Neuronal stem cell (in vitro differentiated cells): Measurements from ENCODE around the gene FSTL4.

Experiments
- DNase-seq: peaks from one replicate; pipeline ENCODE4 v3.0.0-alpha.2; 2013; ENCODE audit warnings: low spot score
- H2AFZ ChIP-seq: one replicate; pipeline ENCODE4 v1.6.1; 2013; ENCODE audit warnings: mild to moderate bottlenecking, low read length, inconsistent platforms
- H2AK5ac ChIP-seq: 2 replicates; pipeline ENCODE4 v1.6.1; 2013; ENCODE audit warnings: low read depth, mild to moderate bottlenecking, inconsistent platforms, low read length, moderate library complexity, mixed read lengths
- H2BK120ac ChIP-seq: 2 replicates; pipeline ENCODE4 v1.6.1; 2013; ENCODE audit warnings: low read depth, mild to moderate bottlenecking, inconsistent platforms, low read length, moderate library complexity, mixed read lengths
- H2BK12ac ChIP-seq: one replicate; pipeline ENCODE4 v1.6.1; 2013; ENCODE audit warnings: low read length, inconsistent platforms
- H2BK15ac ChIP-seq: 2 replicates; pipeline ENCODE4 v1.6.1; 2013; ENCODE audit warnings: mild to moderate bottlenecking, low read length, inconsistent platforms, mixed read lengths
- H2BK5ac ChIP-seq: one replicate; pipeline ENCODE4 v1.6.1; 2013; ENCODE audit warnings: inconsistent platforms, mild to moderate bottlenecking, low read length, moderate library complexity
- H3K14ac ChIP-seq: one replicate; pipeline ENCODE4 v1.6.1; 2013; ENCODE audit warnings: low read length, inconsistent platforms
- H3K18ac ChIP-seq: 2 replicates; pipeline ENCODE4 v1.6.1; 2013; ENCODE audit warnings: low read length, inconsistent platforms
- H3K23ac ChIP-seq: 2 replicates; pipeline ENCODE4 v1.6.1; 2013; ENCODE audit warnings: low read depth, mild to moderate bottlenecking, mixed read lengths, low read length, inconsistent platforms; ENCODE audit not compliant: poor library complexity
- H3K27ac ChIP-seq: replicated peaks from 3 replicates; pipeline ENCODE4 v1.5.1; 2013; ENCODE audit warnings: low read length, inconsistent platforms
- H3K27me3 ChIP-seq, 3 experiments: 2 replicates each; pipeline ENCODE4 v1.6.1; 2013; ENCODE audit warnings: low read length in 3 of 3, mild to moderate bottlenecking in 2 of 3, inconsistent platforms in 1 of 3, low read depth in 1 of 3, mixed read lengths in 1 of 3, moderate library complexity in 1 of 3; ENCODE audit not compliant: control insufficient read depth in 3 of 3, insufficient read depth in 3 of 3
- H3K36me3 ChIP-seq, 2 donors: replicated peaks in 1 of 2; 2 replicates each; pipeline ENCODE4 v1.6.1; 2013; ENCODE audit warnings: low read length in 2 of 2; ENCODE audit not compliant: control insufficient read depth in 2 of 2, insufficient read depth in 2 of 2
- H3K4ac ChIP-seq: 2 replicates; pipeline ENCODE4 v1.6.1; 2013; ENCODE audit warnings: inconsistent platforms, mild to moderate bottlenecking, low read length, moderate library complexity
- H3K4me1 ChIP-seq, 2 donors: 1 replicate in 1 of 2; 2 replicates in 1 of 2; pipeline ENCODE4 v1.6.1; 2013; ENCODE audit warnings: low read length in 2 of 2, low read depth in 1 of 2; ENCODE audit not compliant: control insufficient read depth in 2 of 2, insufficient read depth in 1 of 2
- H3K4me2 ChIP-seq: one replicate; pipeline ENCODE4 v1.6.1; 2013; ENCODE audit warnings: mild to moderate bottlenecking, low read length, inconsistent platforms; ENCODE audit not compliant: insufficient read depth, poor library complexity, severe bottlenecking
- H3K4me3 ChIP-seq, 2 donors: 2 replicates each; pipeline ENCODE4 v1.5.1; 2013; ENCODE audit warnings: low read length in 2 of 2, mild to moderate bottlenecking in 2 of 2, inconsistent platforms in 1 of 2, moderate library complexity in 1 of 2
- H3K79me1 ChIP-seq: one replicate; pipeline ENCODE4 v1.6.1; 2013; ENCODE audit warnings: low read depth, mild to moderate bottlenecking, inconsistent platforms, low read length, moderate library complexity
- H3K9ac ChIP-seq: one replicate; pipeline ENCODE4 v1.6.1; 2013; ENCODE audit warnings: mild to moderate bottlenecking, low read depth, low read length, inconsistent platforms; ENCODE audit not compliant: poor library complexity
- H3K9me3 ChIP-seq, 2 donors: replicated peaks in 1 of 2; 2 replicates each; pipeline versions ENCODE3 to v1.6.1; 2013; ENCODE audit warnings: low read length in 2 of 2, mild to moderate bottlenecking in 2 of 2, inconsistent platforms in 1 of 2, low read depth in 1 of 2, mixed read lengths in 1 of 2, moderate library complexity in 1 of 2; ENCODE audit not compliant: control insufficient read depth in 2 of 2, insufficient read depth in 1 of 2
- H4K8ac ChIP-seq: one replicate; pipeline ENCODE4 v1.6.1; 2013; ENCODE audit warnings: low read depth, mild to moderate bottlenecking, inconsistent platforms, low read length, moderate library complexity
- H4K91ac ChIP-seq: one replicate; pipeline ENCODE4 v1.6.1; 2013; ENCODE audit warnings: low read length, low read depth, mild to moderate bottlenecking, inconsistent platforms; ENCODE audit not compliant: poor library complexity
- WGBS, 2 donors: extraction: QIAGEN DNeasy Blood & Tissue Kit; methylation state at CpG; one replicate each; pipeline ENCODE4 v1.1.7; 2013; ENCODE audit warnings: missing lambda C conversion rate in 2 of 2, mixed read lengths in 1 of 2; ENCODE audit not compliant: insufficient read length in 2 of 2, insufficient replicate concordance in 1 of 2; ENCODE audit errors: extremely low coverage in 2 of 2; 5-methylcytosine and 5-hydroxymethylcytosine counted together

Gene FSTL4

GRCh38 chr5:133205204-133205603, 407.1 kb downstream of the FSTL4 start:
- Histone ChIP-seq H2BK12ac (no peak overlapping the region), H3K9me3 (no peaks in the 10 kb centered on the region), H2BK120ac (no peak overlapping the region), H3K9ac (no peak overlapping the region), H2AFZ (no peak overlapping the region), H3K36me3 (no peaks in the 10 kb centered on the region), H3K14ac (no peak overlapping the region), H3K4me2 (no peak overlapping the region), H3K23ac (no peak overlapping the region), H3K4me1 (no peaks in the 10 kb centered on the region), H2AK5ac (no peak overlapping the region), H3K27me3 (no peaks in the 10 kb centered on the region), H3K4ac (no peak overlapping the region), H3K18ac (no peak overlapping the region), H4K91ac (no peak overlapping the region), H2BK5ac (no peak overlapping the region), H3K79me1 (no peaks in the 10 kb centered on the region), H2BK15ac (no peak overlapping the region), H3K4me3 (no peak overlapping the region), H4K8ac (no peak overlapping the region), H3K27ac (no peak overlapping the region)
- WGBS, 2 donors, result no CpG with 5 or more reads among the region's 4 CpGs
- no peak for DNase-seq

GRCh38 chr5:133203317-133204305, 408.7 kb downstream of the FSTL4 start:
- Histone ChIP-seq H2BK120ac (no peak overlapping the region), H4K8ac (no peak overlapping the region), H3K14ac (no peak overlapping the region), H3K18ac (no peak overlapping the region), H2BK5ac (no peak overlapping the region), H3K4me2 (no peak overlapping the region), H3K4me3 (no peak overlapping the region), H3K36me3 (no peaks in the 10 kb centered on the region), H3K9ac (no peak overlapping the region), H3K4me1 (no peaks in the 10 kb centered on the region), H3K27me3 (no peaks in the 10 kb centered on the region), H4K91ac (no peak overlapping the region), H2AFZ (no peak overlapping the region), H3K4ac (no peak overlapping the region), H3K9me3 (no peaks in the 10 kb centered on the region), H2AK5ac (peak overlapping the region; percentile 77), H3K23ac (no peak overlapping the region), H3K79me1 (no peaks in the 10 kb centered on the region), H2BK15ac (no peak overlapping the region), H2BK12ac (no peak overlapping the region), H3K27ac (no peak overlapping the region)
- WGBS, 2 donors, result no CpG with 5 or more reads among the region's 9 CpGs
- no peak for DNase-seq

GRCh38 chr5:133202066-133202665, 410.2 kb downstream of the FSTL4 start:
- H3K4ac ChIP-seq, result no peak overlapping the region
- H2BK12ac ChIP-seq, result no peak overlapping the region
- no CpG with 5 or more reads among the region's 8 CpGs for WGBS, 2 donors
- no peak overlapping the region for H2BK15ac ChIP-seq
- no peak overlapping the region for H4K8ac ChIP-seq
- H2BK5ac ChIP-seq, result no peak overlapping the region
- no peaks in the 10 kb centered on the region for H3K36me3 ChIP-seq
- no peaks in the 10 kb centered on the region for H3K4me1 ChIP-seq
- DNase-seq, result no peak
- no peaks in the 10 kb centered on the region for H3K79me1 ChIP-seq
- no peak overlapping the region for H2AK5ac ChIP-seq
- no peak overlapping the region for H3K14ac ChIP-seq
- no peaks in the 10 kb centered on the region for H3K9me3 ChIP-seq
- no peak overlapping the region for H3K18ac ChIP-seq
- no peak overlapping the region for H4K91ac ChIP-seq
- no peak overlapping the region for H3K4me3 ChIP-seq
- no peak overlapping the region for H3K27ac ChIP-seq
- H3K27me3 ChIP-seq, result no peaks in the 10 kb centered on the region
- no peak overlapping the region for H2BK120ac ChIP-seq
- H2AFZ ChIP-seq, result no peak overlapping the region
- no peak overlapping the region for H3K4me2 ChIP-seq
- H3K23ac ChIP-seq, result peak overlapping the region; percentile 14
- no peak overlapping the region for H3K9ac ChIP-seq

GRCh38 chr5:133201310-133201709, 411.0 kb downstream of the FSTL4 start:
- no CpG with 5 or more reads among the region's 1 CpG for WGBS, 2 donors
- no peaks in the 10 kb centered on the region for H3K9me3 ChIP-seq

More at GRCh38 chr5:133201310-133201709, 411.0 kb downstream of the FSTL4 start:
- H4K91ac ChIP-seq, result no peak overlapping the region
- no peak overlapping the region for H3K4me3 ChIP-seq
- H3K4me1 ChIP-seq, result no peaks in the 10 kb centered on the region
- no peak overlapping the region for H3K4ac ChIP-seq
- H2AK5ac ChIP-seq, result no peak overlapping the region
- no peaks in the 10 kb centered on the region for H3K27me3 ChIP-seq
- no peak overlapping the region for H4K8ac ChIP-seq
- no peak overlapping the region for H2BK12ac ChIP-seq
- no peaks in the 10 kb centered on the region for H3K79me1 ChIP-seq
- no peak overlapping the region for H3K9ac ChIP-seq
- H3K18ac ChIP-seq, result no peak overlapping the region
- H2BK5ac ChIP-seq, result no peak overlapping the region
- H2BK15ac ChIP-seq, result no peak overlapping the region
- no peak overlapping the region for H3K23ac ChIP-seq
- no peak overlapping the region for H2BK120ac ChIP-seq
- H3K36me3 ChIP-seq, result no peaks in the 10 kb centered on the region
- H3K4me2 ChIP-seq, result no peak overlapping the region
- H2AFZ ChIP-seq, result no peak overlapping the region
- no peak overlapping the region for H3K27ac ChIP-seq
- no peak overlapping the region for H3K14ac ChIP-seq
- no peak for DNase-seq
